HepG2 (cell line): ENCODE data around the gene PPP1R7. TPM values are rescaled to one million over a fixed set of nuclear protein-coding genes. Genes with fewer than 3 reads are reported as not detected.

Experiments used
- ATAC-seq: fragments of 200-7000 bp; cut with Tn5 transposase; 3 replicates; pipeline ENCODE4 v1.9.1; 2020; ENCODE audit warnings: mild to moderate bottlenecking, moderate library complexity
- BruUV-seq: library from RNA; stranded (reverse); fragments of 400-500 nt; replicated peaks from 2 replicates; lab custom pipeline; 2021; lab: Mats Ljungman, UMichigan
- CTCF ChIA-PET: fragments of 300-600 bp; formaldehyde crosslinking; extraction: SDS; loops from one replicate; lab custom pipeline; 2021; ENCODE audit warnings: low total read pairs, inconsistent platforms, low intra/inter-chr PET ratio; lab: Yijun Ruan, JAX
- POLR2A ChIA-PET: fragments of 350-600 bp; sonication (Branson Sonifier 250); formaldehyde crosslinking; loops from one replicate; lab custom pipeline; 2020; ENCODE audit warnings: antibody characterized with exemption, inconsistent platforms; lab: Yijun Ruan, JAX
- DNase-seq: peaks from one replicate; pipeline ENCODE4 v3.0.0-alpha.2; 2015; ENCODE audit warnings: low spot score
- FAIRE-seq: peaks from 3 replicates; lab custom pipeline; 2011; peaks lifted over from hg19 to GRCh38; lab: Jason Lieb, UNC
- H2AFZ ChIP-seq: one replicate; pipeline ENCODE4 v1.6.1; 2011; ENCODE audit warnings: low read length, inconsistent platforms
- H3K27ac ChIP-seq: fragments of 300-600 bp; 3 replicates; pipeline ENCODE4 v1.8.0; 2011; ENCODE audit warnings: mixed run types, mild to moderate bottlenecking, mixed read lengths, low read length, inconsistent platforms; ENCODE audit not compliant: insufficient read depth; ENCODE audit errors: extremely low read length
- H3K27me3 ChIP-seq, 2 experiments: fragments of 200-600 bp in 1 of 2; 2 replicates in 1 of 2; 3 replicates in 1 of 2; pipeline versions ENCODE4 v1.6.0 to v1.8.0; 2011; ENCODE audit warnings: low read length in 2 of 2, mild to moderate bottlenecking in 2 of 2, moderate library complexity in 2 of 2, inconsistent platforms in 1 of 2; ENCODE audit not compliant: insufficient read depth in 2 of 2, control insufficient read depth in 1 of 2
- H3K36me3 ChIP-seq, 2 experiments: fragments of 200-600 bp in 1 of 2; replicated peaks in 1 of 2; 2 replicates in 1 of 2; 3 replicates in 1 of 2; pipeline versions ENCODE4 v1.5.1 to v1.8.0; 2011; ENCODE audit warnings: low read length in 2 of 2, inconsistent platforms in 1 of 2; ENCODE audit not compliant: insufficient read depth in 2 of 2, control insufficient read depth in 1 of 2
- H3K4me1 ChIP-seq: 2 replicates; pipeline ENCODE4 v1.5.1; 2012; ENCODE audit warnings: low read length, inconsistent platforms; ENCODE audit not compliant: insufficient read depth
- H3K4me2 ChIP-seq: 2 replicates; pipeline ENCODE4 v1.6.0; 2011; ENCODE audit warnings: low read depth, low read length, inconsistent platforms
- H3K4me3 ChIP-seq, 3 experiments: fragments of 200-600 bp in 1 of 3; sonication (generic), shearing (Covaris generic) in 1 of 3; replicated peaks in 1 of 3; 2 replicates each; pipeline ENCODE4 v1.5.1; 2011 to 2016; ENCODE audit warnings: low read length in 3 of 3, inconsistent platforms in 2 of 3, low read depth in 2 of 3, mild to moderate bottlenecking in 2 of 3, control low read depth in 1 of 3, mixed read lengths in 1 of 3; ENCODE audit not compliant: insufficient read depth in 1 of 3
- H3K79me2 ChIP-seq: one replicate; pipeline ENCODE4 v1.6.1; 2011; ENCODE audit warnings: low read length, inconsistent platforms; ENCODE audit not compliant: insufficient read depth
- H3K9ac ChIP-seq: 2 replicates; pipeline ENCODE4 v1.6.0; 2011; ENCODE audit warnings: mild to moderate bottlenecking, low read depth, low read length, inconsistent platforms; ENCODE audit not compliant: insufficient read depth
- H3K9me3 ChIP-seq: 2 replicates; pipeline ENCODE4 v1.5.1; 2012; ENCODE audit warnings: mild to moderate bottlenecking, low read length
- H4K20me1 ChIP-seq: 2 replicates; pipeline ENCODE4 v1.6.0; 2011; ENCODE audit warnings: inconsistent platforms, mild to moderate bottlenecking, low read length, moderate library complexity; ENCODE audit not compliant: insufficient read depth
- AGO2 ChIP-seq: fragments of 200-400 bp; formaldehyde crosslinking; optimal IDR thresholded peaks from 2 replicates; pipeline ENCODE3; 2017; ENCODE audit warnings: mild to moderate bottlenecking, low read depth, low read length, moderate library complexity
- FOXJ3 ChIP-seq: sonication (generic); formaldehyde crosslinking; IDR thresholded peaks from 2 replicates; pipeline ENCODE4 v1.4.0; 2020; ENCODE audit warnings: missing genetic modification reagents, mild to moderate bottlenecking, borderline replicate concordance
- HDAC6 ChIP-seq: fragments of 200-600 bp; sonication (generic); IDR thresholded peaks from 2 replicates; pipeline ENCODE4 v1.7.0; 2017; ENCODE audit warnings: mild to moderate bottlenecking, antibody characterized with exemption, low read length, low read depth
- HES4 ChIP-seq: sonication (generic); formaldehyde crosslinking; IDR thresholded peaks from 2 replicates; pipeline ENCODE4 v1.9.0; 2021; ENCODE audit warnings: mild to moderate bottlenecking, missing genetic modification reagents, borderline replicate concordance
- NKX3-1 ChIP-seq: sonication (generic); formaldehyde crosslinking; IDR thresholded peaks from 2 replicates; pipeline ENCODE4 v1.5.0; 2020; ENCODE audit warnings: missing genetic modification reagents
- SETDB1 ChIP-seq: sonication (generic); formaldehyde crosslinking; IDR thresholded peaks from 2 replicates; pipeline ENCODE4 v1.5.1; 2020; ENCODE audit warnings: missing genetic modification reagents, mild to moderate bottlenecking, borderline replicate concordance
- SP140L ChIP-seq: sonication (generic); formaldehyde crosslinking; IDR thresholded peaks from 2 replicates; pipeline ENCODE4 v1.4.0; 2020; ENCODE audit warnings: missing genetic modification reagents, borderline replicate concordance
- SRSF4 ChIP-seq: fragments of 200-400 bp; formaldehyde crosslinking; IDR thresholded peaks from one replicate; pipeline ENCODE4 v1.6.1; 2018; ENCODE audit warnings: mild to moderate bottlenecking, low read depth, low read length, moderate library complexity; ENCODE audit not compliant: poor library complexity, severe bottlenecking
- ZFP36L2 ChIP-seq: sonication (generic); formaldehyde crosslinking; IDR thresholded peaks from 2 replicates; pipeline ENCODE4 v1.4.0; 2020; ENCODE audit warnings: missing genetic modification reagents
- ZFP62 ChIP-seq: sonication (generic); formaldehyde crosslinking; IDR thresholded peaks from 2 replicates; pipeline ENCODE4 v1.4.0; 2020; ENCODE audit warnings: missing genetic modification reagents
- ZNF510 ChIP-seq: sonication (generic); formaldehyde crosslinking; IDR thresholded peaks from 2 replicates; pipeline ENCODE4 v1.4.0; 2020; ENCODE audit warnings: low read depth, mild to moderate bottlenecking, missing genetic modification reagents
- WGBS: methylation state at CpG from one replicate; pipeline ENCODE4 v1.1.6; 2017; ENCODE audit warnings: low lambda C conversion rate; 5-methylcytosine and 5-hydroxymethylcytosine counted together
- in situ Hi-C: cut with HindIII; loops from 2 replicates; pipeline ENCODE4 v1.10.0; 2017; ENCODE audit warnings: low pct_unique_long_range_greater_than_20kb; ENCODE audit not compliant: extremely low pct_ligation_motif_present
- intact Hi-C: fragments of 100-400 bp; cut with micrococcal nuclease; formaldehyde crosslinking; loops from one replicate; pipeline ENCODE4 v1.10.0; 2022; ENCODE audit not compliant: unreplicated experiment
- polyA plus RNA-seq, 8 experiments: library from polyadenylated mRNA; depleted of rRNA in 3 of 8; stranded (reverse) in 7 of 8; unstranded in 1 of 8; fragments of >200 nt; fragmentation: Illumina TruSeq in 4 of 8; extraction: Trizol in 4 of 8; gene quantifications; 2 replicates each; pipeline versions ENCODE4 v1.2.1 to v1.2.3, GENCODE V29; 2011 to 2016; ENCODE audit warnings: low read depth in 4 of 8, missing spikeins in 1 of 8, mixed read lengths in 1 of 8; ENCODE audit not compliant: insufficient read depth in 1 of 8
- total RNA-seq, 5 experiments: library from RNA; depleted of rRNA; stranded (reverse); fragments of >200 nt; fragmentation: Illumina TruSeq; extraction: Trizol; gene quantifications; 2 replicates each; pipeline ENCODE4 v1.2.3, GENCODE V29; 2016; ENCODE audit warnings: low read depth in 1 of 5
- TF ChIP-seq, protein P1 (sequence below): sonication (generic); formaldehyde crosslinking; IDR thresholded peaks from 2 replicates; pipeline ENCODE4 v1.4.0; 2020; ENCODE audit warnings: missing genetic modification reagents
- TF ChIP-seq, protein P2 (sequence below): sonication (generic); formaldehyde crosslinking; IDR thresholded peaks from 2 replicates; pipeline ENCODE4 v1.8.0; 2022; ENCODE audit warnings: mild to moderate bottlenecking, missing genetic modification reagents; ENCODE audit not compliant: insufficient replicate concordance

The PPP1R7 gene
- total and polyA plus RNA-seq, 2 of the 13 experiments (the other 11 are each of a cell fraction or from before 2014, with no cell fraction given), result 33.3 to 67.9 TPM

DNA sequence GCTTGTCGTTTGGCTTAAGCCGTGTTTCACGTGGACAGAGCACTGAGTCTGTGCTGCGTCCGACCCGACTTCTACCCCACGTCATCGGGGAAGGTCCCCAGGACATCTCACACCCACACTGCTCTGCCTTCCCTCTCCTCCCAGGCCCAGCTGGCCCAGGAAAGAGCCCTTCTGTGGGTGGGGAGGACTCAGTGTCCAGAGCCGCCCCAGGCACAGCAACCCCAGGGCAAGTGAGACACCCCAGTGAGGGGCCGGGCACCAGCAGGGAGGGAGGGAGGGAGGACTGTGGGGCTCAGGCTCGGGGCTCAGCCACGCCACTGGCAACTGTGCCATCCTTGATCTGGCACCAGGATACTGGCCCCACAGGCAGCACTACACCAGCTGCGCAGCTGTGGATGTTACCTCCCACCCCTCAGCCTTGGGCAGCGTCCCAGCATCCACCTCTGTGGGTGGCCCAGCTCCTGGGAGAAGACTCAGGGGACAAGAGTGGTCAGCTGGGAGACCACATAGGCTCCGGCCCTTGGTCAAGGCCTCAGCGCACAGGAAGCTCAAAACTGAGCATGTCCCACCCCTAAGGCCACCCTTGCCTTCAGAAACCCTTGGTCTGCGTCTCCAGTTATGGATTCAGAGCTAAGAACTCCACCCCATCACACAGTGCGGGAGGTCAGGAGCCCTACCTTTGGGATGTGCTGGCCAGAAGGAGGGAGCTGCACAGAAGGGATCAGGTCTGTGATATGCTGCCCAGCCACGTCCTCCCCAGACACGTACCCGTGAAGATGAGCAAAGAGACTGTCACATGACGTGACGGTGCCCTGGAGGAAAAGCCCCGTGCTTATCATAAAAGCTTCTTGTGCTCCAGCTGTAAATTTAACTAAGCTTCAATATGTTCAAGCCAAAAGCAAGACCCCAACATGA is 12.7 kb upstream of the PPP1R7 start:
- POLR2A ChIA-PET, result interaction anchor here (3.2 kb wide), 1 partner anchor 12 kb away, joined by 15 read pairs; the partner anchor contains the start of gene PASK
- no peak overlapping the region for H3K4me2 ChIP-seq
- H3K79me2 ChIP-seq, result peaks cover 2% of the 10 kb centered on the region
- BruUV-seq, result no TSS peak
- H3K9me3 ChIP-seq, result no peaks in the 10 kb centered on the region
- no peak overlapping the region for H2AFZ ChIP-seq
- ATAC-seq (no peak), DNase-seq (no peak)
- peaks cover 33% of the 10 kb centered on the region for H3K4me1 ChIP-seq
- CTCF ChIA-PET, result no interaction called here
- in situ Hi-C loops, result no loop called here
- WGBS, result 93% methylated on average over 21 of the region's 24 CpGs
- intact Hi-C loops, result no loop called here
- no peak overlapping the region for H3K27ac ChIP-seq
- no peaks in the 10 kb centered on the region for H3K27me3 ChIP-seq
- TF ChIP-seq AGO2 (peak; percentile 28), SETDB1 (CRISPR knock-in tag) (no peak)
- TF ChIP-seq, all 625 proteins: peak for 1
- no peak overlapping the region for H3K4me3 ChIP-seq
- no peaks in the 10 kb centered on the region for H4K20me1 ChIP-seq
- H3K36me3 ChIP-seq, result peaks cover 10 to 14% of the 10 kb centered on the region in 2 experiments
- FAIRE-seq, result no peak
- H3K9ac ChIP-seq, result no peak overlapping the region

DNA sequence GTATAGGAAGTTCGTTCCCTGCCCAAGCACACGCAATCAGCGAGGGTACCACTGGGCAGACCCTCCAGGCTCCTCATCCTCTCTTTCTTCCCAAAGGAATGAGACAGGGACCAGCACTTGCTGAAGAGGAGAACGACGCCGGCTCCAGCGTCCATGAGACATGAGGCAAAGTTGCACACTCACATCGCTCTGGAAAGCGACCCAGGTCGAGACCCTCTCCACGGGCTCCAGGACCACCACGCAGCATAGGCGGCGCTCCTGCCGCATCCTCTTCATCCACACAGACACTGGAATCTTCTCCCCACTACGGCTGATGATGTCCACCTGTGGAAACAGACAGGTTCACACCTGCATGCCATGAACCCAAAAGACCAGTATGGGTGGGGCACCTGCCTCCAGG is 11.8 kb upstream of the PPP1R7 start:
- DNase-seq (no peak), FAIRE-seq (no peak), ATAC-seq (no peak)
- H3K4me1 ChIP-seq, result peaks cover 38% of the 10 kb centered on the region
- no peaks in the 10 kb centered on the region for H4K20me1 ChIP-seq
- peaks cover 10 to 14% of the 10 kb centered on the region in 2 experiments for H3K36me3 ChIP-seq
- 95% methylated on average over 16 of the region's 16 CpGs for WGBS
- BruUV-seq, result no TSS peak
- CTCF ChIA-PET, result no interaction called here
- POLR2A ChIA-PET, result no interaction called here
- no peak overlapping the region for H3K4me3 ChIP-seq
- H3K9me3 ChIP-seq, result no peaks in the 10 kb centered on the region
- intact Hi-C loops, result no loop called here
- in situ Hi-C loops, result no loop called here
- peaks cover 2% of the 10 kb centered on the region for H3K79me2 ChIP-seq
- no peak overlapping the region for H3K27ac ChIP-seq
- no peak overlapping the region for H2AFZ ChIP-seq
- no peak overlapping the region for H3K4me2 ChIP-seq
- H3K27me3 ChIP-seq, result no peaks in the 10 kb centered on the region
- H3K9ac ChIP-seq, result no peak overlapping the region
- no peak for TF ChIP-seq FOXJ3 (CRISPR knock-in tag)
- TF ChIP-seq NKX3-1 (CRISPR knock-in tag), result no peak
- no peak for TF ChIP-seq ZFP36L2 (CRISPR knock-in tag)
- no peak for TF ChIP-seq SRSF4
- no peak for TF ChIP-seq ZFP62 (CRISPR knock-in tag)
- no peak for TF ChIP-seq HDAC6
- TF ChIP-seq, protein P1, sequence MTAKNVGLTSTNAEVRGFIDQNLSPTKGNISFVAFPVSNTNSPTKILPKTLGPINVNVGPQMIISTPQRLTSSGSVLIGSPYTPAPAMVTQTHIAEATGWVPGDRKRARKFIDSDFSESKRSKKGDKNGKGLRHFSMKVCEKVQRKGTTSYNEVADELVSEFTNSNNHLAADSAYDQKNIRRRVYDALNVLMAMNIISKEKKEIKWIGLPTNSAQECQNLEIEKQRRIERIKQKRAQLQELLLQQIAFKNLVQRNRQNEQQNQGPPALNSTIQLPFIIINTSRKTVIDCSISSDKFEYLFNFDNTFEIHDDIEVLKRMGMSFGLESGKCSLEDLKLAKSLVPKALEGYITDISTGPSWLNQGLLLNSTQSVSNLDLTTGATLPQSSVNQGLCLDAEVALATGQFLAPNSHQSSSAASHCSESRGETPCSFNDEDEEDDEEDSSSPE, result no peak
- TF ChIP-seq ZNF510 (CRISPR knock-in tag), result no peak
- no peak for TF ChIP-seq SP140L (CRISPR knock-in tag)
- TF ChIP-seq, protein P2, sequence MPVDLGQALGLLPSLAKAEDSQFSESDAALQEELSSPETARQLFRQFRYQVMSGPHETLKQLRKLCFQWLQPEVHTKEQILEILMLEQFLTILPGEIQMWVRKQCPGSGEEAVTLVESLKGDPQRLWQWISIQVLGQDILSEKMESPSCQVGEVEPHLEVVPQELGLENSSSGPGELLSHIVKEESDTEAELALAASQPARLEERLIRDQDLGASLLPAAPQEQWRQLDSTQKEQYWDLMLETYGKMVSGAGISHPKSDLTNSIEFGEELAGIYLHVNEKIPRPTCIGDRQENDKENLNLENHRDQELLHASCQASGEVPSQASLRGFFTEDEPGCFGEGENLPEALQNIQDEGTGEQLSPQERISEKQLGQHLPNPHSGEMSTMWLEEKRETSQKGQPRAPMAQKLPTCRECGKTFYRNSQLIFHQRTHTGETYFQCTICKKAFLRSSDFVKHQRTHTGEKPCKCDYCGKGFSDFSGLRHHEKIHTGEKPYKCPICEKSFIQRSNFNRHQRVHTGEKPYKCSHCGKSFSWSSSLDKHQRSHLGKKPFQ (CRISPR knock-in tag), result no peak
- TF ChIP-seq HES4 (CRISPR knock-in tag), result no peak
